Activated gamma-delta T cell treated with Interleukin-2 at 50 U/mL for 16 hours (primary cell): ENCODE data around the gene SLC35F5.
"Not testable (repeated sequence)": the region's sequence is repeated elsewhere in the genome, so short reads cannot be mapped to it uniquely, and the experiment has no call there.

Source experiments
- DNase-seq: peaks from one replicate; pipeline ENCODE4 v3.0.0-alpha.2; 2020

SLC35F5 gene

GRCh38 chr2:113755835-113756354 lies 547 bp downstream of the SLC35F5 start:
- peak; percentile 33 for DNase-seq

DNA sequence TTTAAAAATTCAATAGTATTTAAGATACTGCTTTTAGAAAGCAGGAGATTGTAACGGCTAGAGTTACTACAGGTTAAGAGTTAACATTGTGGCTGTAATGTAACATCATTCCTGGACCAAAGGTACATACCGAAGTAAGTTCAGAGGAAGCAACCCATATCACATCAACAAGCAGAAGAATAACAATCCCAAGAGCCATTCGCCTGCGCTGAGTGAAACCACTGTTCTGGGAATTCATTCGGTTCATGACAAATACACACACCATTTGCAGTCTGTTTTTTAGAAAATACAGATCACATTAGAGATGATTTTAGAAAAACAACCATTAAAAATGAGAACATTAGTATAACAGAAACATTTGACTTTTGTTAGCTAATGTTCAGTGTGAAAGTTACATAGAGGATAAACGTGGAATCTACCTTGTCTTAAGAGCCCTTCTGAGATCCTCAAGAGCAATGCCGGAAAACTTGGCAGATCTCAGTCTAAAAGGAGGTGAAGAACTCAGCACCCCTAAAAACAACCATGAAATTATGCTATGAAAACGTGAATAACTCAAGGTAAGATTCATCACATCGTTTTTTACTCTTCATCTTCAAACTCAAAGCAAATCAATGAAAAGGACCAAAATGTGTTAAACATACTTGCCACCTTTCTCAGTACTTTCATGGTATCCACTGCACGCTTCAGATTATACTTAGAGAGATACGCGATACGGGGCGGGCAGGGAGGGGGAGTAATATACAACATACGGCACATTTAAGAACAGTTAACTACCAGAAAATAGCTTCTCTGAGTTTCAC lies 1.2 kb downstream of the SLC35F5 start:
- DNase-seq = no peak

DNA sequence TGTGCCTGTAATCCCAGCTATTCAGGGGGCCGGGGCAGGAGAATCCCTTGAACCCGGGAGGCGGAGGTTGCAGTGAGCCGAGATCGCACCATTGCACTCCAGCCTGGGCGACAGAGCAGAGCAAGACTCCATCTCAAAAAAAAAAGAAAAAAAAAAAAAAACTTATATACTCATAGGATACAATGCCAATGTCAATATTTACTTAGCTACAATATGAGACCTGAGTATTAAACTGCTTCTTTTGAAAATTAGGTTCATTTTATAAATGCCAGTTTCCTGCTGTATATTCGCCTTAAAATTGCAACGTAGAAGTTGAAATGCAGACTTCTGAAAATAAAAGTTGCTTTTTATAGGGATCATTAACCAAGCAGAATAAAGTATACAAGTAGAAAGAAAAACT lies 2.3 kb downstream of the SLC35F5 start:
- no peak for DNase-seq

GRCh38 chr2:113750385-113750784 lies 6.1 kb downstream of the SLC35F5 start:
- no peak for DNase-seq

GRCh38 chr2:113741091-113741490 lies 15.4 kb downstream of the SLC35F5 start:
- DNase-seq = no peak

- DNase-seq = no peak
Observed at GRCh38 chr2:113739849-113740248, 16.6 kb downstream of the SLC35F5 start.

- no peak for DNase-seq
Observed at GRCh38 chr2:113734185-113734584, 22.3 kb downstream of the SLC35F5 start.

GRCh38 chr2:113724010-113724409 lies 32.4 kb downstream of the SLC35F5 start:
- no peak for DNase-seq

DNA sequence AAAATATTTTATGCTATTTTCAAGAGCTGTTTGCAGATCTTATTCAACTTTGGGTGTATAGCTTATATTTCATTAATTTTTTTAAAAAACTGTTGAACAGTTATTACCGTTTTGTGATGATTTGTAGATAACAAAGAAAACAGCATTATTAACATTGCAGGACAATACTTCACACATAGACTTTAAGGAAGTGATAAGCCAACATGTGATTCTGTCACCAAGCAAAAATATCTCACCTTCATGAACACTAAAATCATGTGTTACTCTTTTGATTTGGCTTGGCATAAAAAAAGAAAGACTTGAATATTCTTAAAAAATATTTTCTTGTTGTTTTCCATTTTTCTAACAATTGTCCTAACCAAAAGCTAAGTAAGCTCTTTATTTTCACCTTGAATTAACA lies 33.0 kb downstream of the SLC35F5 start:
- DNase-seq = no peak

GRCh38 chr2:113720167-113720566 lies 36.3 kb downstream of the SLC35F5 start:
- no peak for DNase-seq

DNA sequence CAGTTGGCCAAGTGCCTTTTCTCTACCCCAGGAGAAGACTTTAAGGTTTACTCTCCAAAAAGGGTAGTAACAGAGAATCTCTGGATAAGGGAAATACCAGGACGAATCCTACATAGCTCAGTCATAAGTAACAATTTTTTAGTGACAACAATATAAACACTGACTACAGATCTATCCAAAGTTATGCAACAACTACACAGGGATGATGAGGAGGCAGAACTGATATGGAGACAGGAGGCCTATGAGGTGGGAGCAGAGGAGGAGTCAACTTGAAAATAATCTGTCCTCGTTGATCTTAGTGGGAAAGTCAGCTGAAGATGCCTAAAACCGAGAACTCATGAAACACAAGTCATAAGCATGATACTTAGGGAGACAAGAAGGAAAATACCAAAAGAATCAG lies 40.2 kb downstream of the SLC35F5 start:
- no peak for DNase-seq

- DNase-seq = no peak
Observed at GRCh38 chr2:113712941-113713340, 43.5 kb downstream of the SLC35F5 start.

- no peak for DNase-seq
Observed at GRCh38 chr2:113711851-113712250, 44.6 kb downstream of the SLC35F5 start.

GRCh38 chr2:113709022-113709421 lies 47.4 kb downstream of the SLC35F5 start:
- no peak for DNase-seq

DNA sequence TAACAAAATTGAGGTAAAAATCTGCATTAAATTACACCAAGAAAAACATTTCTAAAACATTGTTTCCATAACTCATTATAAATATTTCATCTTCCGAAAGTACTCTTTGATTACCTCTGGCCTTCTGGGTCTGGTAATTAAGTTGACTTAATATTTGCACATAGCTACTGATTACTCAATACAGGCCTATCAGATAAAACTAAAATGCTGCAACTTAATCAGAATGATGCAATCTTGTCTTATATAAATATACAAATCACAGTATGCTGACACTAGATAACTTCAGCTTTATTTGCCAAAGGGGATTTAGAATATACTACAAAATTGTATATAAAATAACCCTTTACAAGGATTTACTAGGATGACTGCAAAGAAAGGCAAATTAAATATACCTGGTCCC lies 49.3 kb downstream of the SLC35F5 start:
- no peak for DNase-seq

DNA sequence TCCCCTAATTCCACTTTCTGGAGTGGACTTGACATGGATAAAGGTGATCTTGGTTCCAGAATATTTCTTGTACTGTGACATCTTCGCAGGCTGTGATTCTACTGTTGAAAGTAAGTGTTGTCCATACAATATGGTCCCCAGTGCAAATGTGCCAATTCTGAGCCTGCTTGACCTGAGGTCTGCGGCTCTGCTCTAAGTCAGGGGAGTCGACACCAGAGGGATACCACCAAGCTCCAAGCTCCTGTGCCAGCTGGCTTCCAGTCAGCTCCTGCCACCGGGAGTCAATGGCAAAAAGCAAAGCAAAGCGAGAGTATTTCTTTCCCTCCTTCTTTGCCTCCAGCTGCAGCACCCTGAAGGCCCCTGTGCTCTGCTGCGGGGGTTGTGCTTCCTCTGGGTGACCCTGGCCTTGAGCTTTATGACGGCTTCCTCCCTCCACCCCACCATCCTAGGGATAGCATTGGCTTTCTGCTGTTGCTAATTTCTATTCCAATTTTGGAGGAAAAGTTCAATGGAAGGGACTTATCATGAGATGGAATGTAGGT lies 50.4 kb downstream of the SLC35F5 start:
- no peak for DNase-seq

GRCh38 chr2:113704300-113704993 lies 52.0 kb downstream of the SLC35F5 start:
- not testable (repeated sequence) for DNase-seq

DNA sequence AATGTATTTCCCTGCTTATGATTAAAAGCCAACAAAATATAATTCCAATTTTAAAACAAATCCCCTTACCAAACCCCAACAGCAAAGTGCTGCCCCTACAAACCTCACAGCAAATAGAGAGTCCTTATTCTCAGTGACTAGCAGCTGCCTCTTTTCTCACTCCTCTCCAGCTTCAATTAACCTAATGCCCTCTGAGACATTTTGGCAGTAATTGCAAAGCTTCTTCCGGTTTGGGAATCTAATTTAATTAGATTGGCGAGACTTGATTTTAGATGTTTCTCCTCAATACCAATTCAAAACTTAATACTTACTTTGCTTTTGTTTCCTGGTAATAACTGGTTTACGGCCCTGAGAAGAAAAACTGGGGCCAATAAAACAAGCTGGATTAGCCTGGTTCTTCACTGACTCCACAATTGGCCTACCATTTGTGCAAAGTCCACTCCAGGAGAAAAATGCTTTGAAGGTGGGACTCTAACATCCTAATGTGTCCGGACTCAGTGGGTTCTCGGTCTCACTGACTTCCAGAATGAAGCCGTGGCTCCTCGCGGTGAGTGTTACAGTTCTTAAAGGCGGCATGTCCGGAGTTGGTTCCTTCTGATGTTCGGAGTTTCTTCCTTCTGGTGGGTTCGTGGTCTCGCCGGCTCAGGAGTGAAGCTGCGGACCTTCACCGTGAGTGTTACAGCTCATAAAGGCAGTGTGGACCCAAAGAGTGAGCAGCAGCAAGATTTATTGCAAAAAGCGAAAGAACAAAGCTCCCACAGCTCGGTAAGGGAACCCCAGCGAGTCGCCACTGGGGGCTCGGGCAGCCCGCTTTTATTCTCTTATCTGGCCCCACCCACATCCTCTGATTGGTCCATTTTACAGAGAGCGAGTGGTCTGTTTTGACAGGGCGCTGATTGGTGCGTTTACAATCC lies 52.8 kb downstream of the SLC35F5 start:
- DNase-seq = no peak

DNA sequence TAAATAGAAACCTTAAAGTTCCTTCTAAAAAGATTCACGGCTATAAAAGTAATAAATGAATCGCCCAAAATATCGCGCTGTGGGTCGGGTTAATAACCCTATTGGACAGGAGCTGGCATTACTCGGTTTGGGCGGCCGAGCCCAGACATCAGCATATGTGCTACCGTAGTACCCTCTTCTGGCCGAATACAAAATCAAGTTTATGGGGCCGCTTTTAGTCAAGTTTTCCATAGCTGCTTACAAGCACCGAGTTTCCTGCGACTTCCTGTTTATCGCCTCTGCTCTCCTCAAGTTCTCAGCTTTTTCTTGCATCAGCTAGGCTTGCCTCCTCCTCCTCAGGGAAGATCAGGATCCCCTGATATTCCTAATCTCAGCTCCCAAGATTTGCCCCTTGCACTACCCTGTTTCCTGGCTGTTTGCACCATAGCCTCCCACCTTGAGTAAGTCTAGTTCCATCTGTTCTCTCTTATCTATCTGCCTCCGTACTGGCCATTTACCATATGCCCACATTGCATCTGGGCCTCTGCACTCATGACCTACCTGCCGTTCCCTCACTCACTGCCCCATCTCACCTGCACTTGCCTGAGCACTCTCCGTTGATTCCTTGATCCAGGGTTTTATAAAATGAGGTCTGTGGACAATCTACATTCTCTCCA lies 56.1 kb downstream of the SLC35F5 start:
- peak; percentile 12 for DNase-seq

DNA sequence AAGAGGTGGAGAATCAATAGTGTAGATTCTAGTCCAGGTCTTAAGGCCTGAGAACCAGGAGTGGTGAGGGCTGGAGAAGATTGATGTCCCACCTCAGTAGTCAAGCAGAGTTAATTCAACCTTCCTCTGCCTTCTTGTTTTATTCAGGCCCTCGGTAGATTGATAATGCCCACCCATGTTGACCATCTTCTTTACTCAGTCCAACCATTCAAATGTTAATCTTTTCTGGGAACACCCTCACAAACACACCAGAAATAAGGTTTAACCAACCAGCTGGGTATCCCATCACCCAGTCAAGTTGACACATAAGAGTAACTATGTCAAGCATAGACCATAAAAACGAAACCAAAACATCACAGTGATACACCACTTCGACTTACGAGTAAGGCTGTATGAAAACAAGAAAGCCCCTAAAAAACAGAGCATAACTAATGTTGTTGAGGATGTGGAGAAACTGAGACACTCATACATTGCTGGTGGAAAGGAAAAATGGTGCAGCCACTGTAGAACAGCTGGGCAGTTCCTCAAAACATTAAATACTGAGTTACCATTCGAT lies 57.5 kb downstream of the SLC35F5 start:
- DNase-seq = no peak

DNA sequence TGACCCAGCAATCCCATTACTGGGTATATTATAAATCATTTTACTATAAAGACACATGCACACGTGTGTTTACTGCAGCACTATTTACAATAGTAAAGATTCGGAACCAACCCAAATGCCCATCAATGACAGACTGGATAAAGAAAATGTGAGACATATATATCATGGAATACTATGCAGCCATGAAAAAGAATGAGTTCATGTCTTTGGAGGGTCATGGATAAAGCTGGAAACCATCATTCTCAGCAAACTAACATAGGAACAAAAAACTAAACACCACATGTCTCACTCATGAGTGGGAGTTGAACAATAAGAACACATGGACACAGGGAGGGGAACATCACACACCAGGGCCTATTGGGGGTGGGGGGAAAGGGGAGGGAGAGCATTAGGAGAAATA lies 58.2 kb downstream of the SLC35F5 start:
- not testable (repeated sequence) for DNase-seq

DNA sequence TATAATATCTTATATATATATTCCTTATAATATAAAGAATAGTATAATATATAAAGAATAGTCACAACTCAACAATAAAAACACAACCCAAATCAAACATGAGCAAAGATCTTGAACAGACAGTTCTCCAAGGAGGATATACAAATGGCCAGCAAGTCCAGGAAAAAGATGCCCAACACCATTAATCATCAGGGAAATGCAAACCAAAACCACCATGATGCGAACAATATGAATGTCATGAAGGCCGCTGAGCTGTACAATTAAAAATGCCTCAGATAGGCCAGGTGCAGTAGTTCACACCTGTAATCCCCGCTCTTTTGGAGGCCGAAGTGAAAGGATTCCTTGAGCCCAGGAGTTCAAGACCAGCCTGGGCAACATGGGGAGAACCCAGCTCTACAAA lies 58.9 kb downstream of the SLC35F5 start:
- no peak for DNase-seq
